ENCODE results near the gene VAV2. TPM values are rescaled to one million over a fixed set of nuclear protein-coding genes. Genes with fewer than 3 reads are reported as not detected.
"Not testable (repeated sequence)": the region's sequence is repeated elsewhere in the genome, so short reads cannot be mapped to it uniquely, and the experiment has no call there.

The VAV2 gene
- total and polyA plus RNA-seq, 4 donors: 4.9 to 26.4 (median 17.0) TPM

- DNase-seq (ENCODE audit: low spot score): no peak
- H3K4me1 ChIP-seq (ENCODE audit: control insufficient read depth in 4 of 4, insufficient read depth in 4 of 4, low read length in 3 of 4): peaks cover 0 to 4% (median 1%) of the 10 kb centered on the region in 4 donors
- H3K4me3 ChIP-seq (ENCODE audit: low read depth in 1 of 3, low read length in 3 of 3): no peak overlapping the region
- H3K27me3 ChIP-seq (ENCODE audit: control insufficient read depth in 4 of 4, insufficient read depth in 4 of 4, low read length in 3 of 4): no peaks in the 10 kb centered on the region
- no peak overlapping the region for H3K27ac ChIP-seq (ENCODE audit: low read depth in 1 of 2, low read length in 2 of 2)
- no peak overlapping the region for H3K9ac ChIP-seq (ENCODE audit: low read depth in 1 of 2, low read length in 2 of 2)
- TF ChIP-seq ZBTB33 (IDR thresholded peaks at IDR 0.05) (no peak), ATF3 (IDR thresholded peaks at IDR 0.05) (no peak), FOXA2 (IDR thresholded peaks at IDR 0.05) (no peak)
- no peaks in the 10 kb centered on the region for H3K36me3 ChIP-seq (ENCODE audit: control insufficient read depth in 4 of 4, insufficient read depth in 3 of 4, low read depth in 1 of 4, low read length in 3 of 4)
- no peaks in the 10 kb centered on the region for H3K9me3 ChIP-seq (ENCODE audit: control insufficient read depth in 4 of 4, low read length in 3 of 4)
- WGBS: 91% methylated on average over 29 of the region's 29 CpGs
These were observed 87.6 kb downstream of the VAV2 start for GRCh38 chr9:133904346-133905090.

- Histone ChIP-seq H3K36me3 (ENCODE audit: control insufficient read depth in 4 of 4, insufficient read depth in 3 of 4, low read depth in 1 of 4, low read length in 3 of 4) (no peaks in the 10 kb centered on the region), H3K4me3 (ENCODE audit: low read depth in 1 of 3, low read length in 3 of 3) (no peak overlapping the region), H3K27ac (ENCODE audit: low read depth in 1 of 2, low read length in 2 of 2) (no peak overlapping the region), H3K27me3 (ENCODE audit: control insufficient read depth in 4 of 4, insufficient read depth in 4 of 4, low read length in 3 of 4) (no peaks in the 10 kb centered on the region), H3K9me3 (ENCODE audit: control insufficient read depth in 4 of 4, low read length in 3 of 4) (no peaks in the 10 kb centered on the region), H3K4me1 (ENCODE audit: control insufficient read depth in 4 of 4, insufficient read depth in 4 of 4, low read length in 3 of 4) (peaks cover 2 to 10% (median 6%) of the 10 kb centered on the region in 4 donors), H3K9ac (ENCODE audit: low read depth in 1 of 2, low read length in 2 of 2) (no peak overlapping the region)
- TF ChIP-seq RXRA (IDR thresholded peaks at IDR 0.05) (no peak), EGR1 (IDR thresholded peaks at IDR 0.05; ENCODE audit: low read depth in 2 of 2) (no peak)
- WGBS: 94% methylated on average over 18 of the region's 18 CpGs
- no peak for DNase-seq (ENCODE audit: low spot score)
These were observed 90.8 kb downstream of the VAV2 start for GRCh38 chr9:133901184-133901835.

- H3K9me3 ChIP-seq (ENCODE audit: control insufficient read depth in 4 of 4, low read length in 3 of 4): no peaks in the 10 kb centered on the region
- H3K27me3 ChIP-seq (ENCODE audit: control insufficient read depth in 4 of 4, insufficient read depth in 4 of 4, low read length in 3 of 4): no peaks in the 10 kb centered on the region
- no peak for DNase-seq (ENCODE audit: low spot score)
- no peaks in the 10 kb centered on the region for H3K36me3 ChIP-seq (ENCODE audit: control insufficient read depth in 4 of 4, insufficient read depth in 3 of 4, low read depth in 1 of 4, low read length in 3 of 4)
- no peak overlapping the region for H3K4me3 ChIP-seq (ENCODE audit: low read depth in 1 of 3, low read length in 3 of 3)
- no peak overlapping the region for H3K9ac ChIP-seq (ENCODE audit: low read depth in 1 of 2, low read length in 2 of 2)
- 73% methylated on average over 7 of the region's 7 CpGs for WGBS
- TF ChIP-seq FOXA2 (IDR thresholded peaks at IDR 0.05) (no peak), GABPA (IDR thresholded peaks at IDR 0.05 in 1 of 2, conservative IDR thresholded peaks at IDR 0.05 in 1 of 2) (no peak), NR2F2 (IDR thresholded peaks at IDR 0.05) (peak; percentile 66), HNF4G (IDR thresholded peaks at IDR 0.05) (no peak), RXRA (IDR thresholded peaks at IDR 0.05) (peak in 1 of 2 donors; percentile 25)
- peaks cover 26 to 39% (median 29%) of the 10 kb centered on the region in 4 donors for H3K4me1 ChIP-seq (ENCODE audit: control insufficient read depth in 4 of 4, insufficient read depth in 4 of 4, low read length in 3 of 4)
- H3K27ac ChIP-seq (ENCODE audit: low read depth in 1 of 2, low read length in 2 of 2): peak overlapping the region in 1 of 2 donors; percentile 20
These were observed 94.4 kb downstream of the VAV2 start for GRCh38 chr9:133897675-133898074.

- not testable (repeated sequence) for H3K9me3 ChIP-seq (ENCODE audit: control insufficient read depth in 4 of 4, low read length in 3 of 4); H3K4me3 ChIP-seq (ENCODE audit: low read depth in 1 of 3, low read length in 3 of 3); H3K27me3 ChIP-seq (ENCODE audit: control insufficient read depth in 4 of 4, insufficient read depth in 4 of 4, low read length in 3 of 4); H3K36me3 ChIP-seq (ENCODE audit: control insufficient read depth in 4 of 4, insufficient read depth in 3 of 4, low read depth in 1 of 4, low read length in 3 of 4); H3K9ac ChIP-seq (ENCODE audit: low read depth in 1 of 2, low read length in 2 of 2); DNase-seq (ENCODE audit: low spot score)
- H3K4me1 ChIP-seq (ENCODE audit: control insufficient read depth in 4 of 4, insufficient read depth in 4 of 4, low read length in 3 of 4): peaks cover 26 to 43% (median 32%) of the 10 kb centered on the region in 4 donors
- 43% methylated on average over 13 of the region's 13 CpGs for WGBS
- H3K27ac ChIP-seq (ENCODE audit: low read depth in 1 of 2, low read length in 2 of 2): peak overlapping the region in 1 of 2 donors; percentile 41
- peak in 1 of 2 donors; percentile 15 for TF ChIP-seq RAD21 (IDR thresholded peaks at IDR 0.05)
- TF ChIP-seq RXRA (IDR thresholded peaks at IDR 0.05): peak; percentile 55 to 61
- TF ChIP-seq HNF4A (conservative IDR thresholded peaks at IDR 0.05): peak in 1 of 2 donors; percentile 30
These were observed 96.1 kb downstream of the VAV2 start for GRCh38 chr9:133896007-133896406.
